NCI-H510A (cell line): Measurements from ENCODE around the gene SNAPIN.
"Not testable (repeated sequence)": the region's sequence is repeated elsewhere in the genome, so short reads cannot be mapped to it uniquely, and the experiment has no call there.

Experiments used
- DNase-seq: peaks from one replicate; lab custom pipeline; 2025; lab: John Stamatoyannopoulos, UW

The SNAPIN gene

DNA sequence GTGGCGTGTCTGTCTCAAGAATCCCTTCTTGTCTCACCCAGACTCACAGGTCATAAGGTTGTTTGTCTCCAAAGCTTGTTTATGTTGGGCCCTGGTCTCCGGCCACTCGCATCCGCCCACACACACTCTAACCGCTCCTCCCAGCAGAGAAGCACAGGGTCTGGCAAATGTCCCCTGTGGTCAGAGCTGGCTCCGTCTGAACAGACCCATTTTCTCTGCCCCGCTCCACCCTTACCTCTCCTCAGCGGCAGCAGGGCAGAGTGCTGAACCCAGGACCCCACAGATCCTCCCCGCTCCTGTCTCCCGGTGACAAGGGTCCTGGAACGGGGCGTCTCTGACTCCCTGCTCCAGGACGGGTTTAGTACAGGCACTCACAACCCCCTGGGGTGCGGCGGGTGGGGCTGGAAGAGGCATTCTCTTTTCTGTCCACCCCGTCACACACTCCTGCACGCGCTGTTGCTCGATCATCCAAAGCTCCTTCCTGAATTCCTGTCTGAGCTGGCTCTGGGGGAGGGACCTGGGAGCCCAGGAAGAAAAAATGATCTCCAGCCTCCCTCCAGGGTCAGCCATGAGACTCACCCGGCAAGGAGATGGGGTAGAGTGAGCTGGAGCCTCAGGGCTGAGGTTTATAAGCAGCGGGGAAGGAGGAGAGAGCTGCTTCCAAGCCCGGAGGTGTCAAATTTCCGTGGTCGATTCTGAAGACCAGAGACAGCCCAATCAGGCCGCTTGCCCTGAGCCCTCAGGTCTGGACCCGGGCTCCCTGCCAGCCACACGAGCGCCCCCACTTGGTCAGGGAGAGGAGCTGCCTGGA, 31.4 kb upstream of the SNAPIN start, which contains the start of gene S100A13:
TSS of gene S100A13 (minus strand) at position 602 of the 811 bp plus-strand sequence. CDS start 1,033 bp downstream, outside the sequence.
- peak; percentile 93 for DNase-seq

DNA sequence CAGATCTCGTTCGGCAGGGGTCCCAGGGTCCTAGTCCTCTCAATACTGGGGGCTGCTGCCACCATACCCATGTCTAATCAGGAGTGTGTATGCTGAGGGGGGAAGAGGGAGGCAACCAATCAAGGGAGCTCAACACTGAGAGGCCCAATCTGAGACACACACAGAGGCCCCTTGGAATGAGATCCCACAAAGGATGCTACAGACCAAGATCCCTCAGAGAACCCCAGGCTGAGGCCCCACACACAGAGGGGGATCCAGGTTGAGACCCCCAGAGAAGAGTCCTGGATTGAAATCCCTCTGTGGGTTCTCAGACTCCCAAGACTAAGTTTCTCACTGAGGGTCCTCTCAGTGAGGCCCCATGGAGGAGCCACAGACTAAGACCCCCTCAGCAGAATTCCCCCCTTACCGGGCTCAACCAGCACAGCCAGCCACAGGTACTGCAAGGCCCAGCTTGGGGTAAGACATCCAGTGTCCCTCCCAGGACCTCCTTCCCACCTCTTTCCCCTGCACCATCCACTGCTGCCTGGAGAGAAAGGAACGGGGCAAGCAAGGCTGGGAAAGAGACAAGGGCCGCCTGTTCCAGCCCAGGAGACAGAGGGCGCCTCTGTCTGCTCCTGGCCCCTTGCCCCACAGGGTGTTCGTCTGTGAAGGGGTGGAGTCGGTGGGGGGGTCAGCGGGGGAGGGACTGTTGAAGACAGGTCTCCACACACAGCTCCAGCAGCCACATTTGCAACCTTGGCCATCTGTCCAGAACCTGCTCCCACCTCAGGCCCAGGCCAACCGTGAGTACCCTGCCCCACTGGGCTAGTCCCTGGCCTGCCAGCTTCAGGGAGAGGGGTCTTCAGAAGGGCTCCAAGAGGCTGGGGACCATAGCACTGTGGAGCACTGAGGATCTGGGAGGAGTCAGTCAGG, 30.5 kb upstream of the SNAPIN start, which contains the start of gene S100A1:
TSS of gene S100A1 (plus strand) at position 720 of the 912 bp plus-strand sequence. CDS start 2,088 bp downstream, outside the sequence.
- no peak for DNase-seq

DNA sequence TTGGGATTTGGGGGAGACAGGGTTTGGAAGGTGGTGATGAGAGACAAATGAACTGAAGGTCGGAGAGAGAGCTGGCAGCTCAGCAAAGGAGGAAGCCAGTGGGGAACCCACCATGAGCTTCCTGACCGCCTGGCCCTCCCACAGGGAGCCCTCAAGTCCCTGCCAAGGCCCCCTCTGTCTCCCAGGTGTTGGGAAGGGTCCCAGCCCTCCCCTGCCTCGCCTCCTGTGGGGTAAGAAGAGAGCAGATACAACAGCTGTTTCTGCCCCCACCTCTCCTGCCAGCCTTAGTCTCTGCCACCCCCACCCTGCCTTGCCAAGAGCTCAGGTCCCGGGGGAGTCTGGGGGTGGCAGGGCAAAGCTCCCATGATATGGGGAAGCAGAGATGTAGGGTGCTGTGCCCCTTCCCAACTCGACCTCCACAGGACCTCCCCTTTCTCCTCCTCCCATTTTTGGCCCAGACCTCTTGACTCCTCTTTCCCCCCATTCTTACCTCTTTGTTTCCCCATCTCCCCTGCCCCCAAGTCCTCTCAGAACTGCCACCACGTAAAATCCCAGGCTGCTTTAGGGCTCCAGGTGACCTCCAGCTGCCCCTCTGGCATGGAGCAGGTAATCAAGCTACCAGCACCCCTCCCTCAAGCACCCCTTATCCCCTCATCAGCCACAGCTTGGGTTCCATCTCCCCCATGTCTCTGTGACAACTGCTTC, 29.7 kb upstream of the SNAPIN start:
- DNase-seq, result no peak

DNA sequence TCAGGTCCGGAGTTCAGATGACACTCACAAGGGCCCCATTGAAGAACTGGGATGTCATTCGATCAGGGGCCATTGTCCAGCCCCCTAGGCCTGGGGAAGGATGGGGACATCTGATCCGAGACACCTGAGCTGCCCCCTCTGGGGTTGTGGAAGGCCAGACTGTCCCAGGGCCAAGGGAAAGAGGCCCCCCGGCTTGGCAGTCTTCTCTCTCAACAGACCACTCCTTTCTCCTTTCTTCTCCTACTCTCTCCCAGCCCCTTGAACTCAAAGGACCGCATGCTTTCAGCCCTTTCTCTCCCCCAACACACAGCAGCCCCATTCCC, 29.2 kb upstream of the SNAPIN start:
- no peak for DNase-seq

DNA sequence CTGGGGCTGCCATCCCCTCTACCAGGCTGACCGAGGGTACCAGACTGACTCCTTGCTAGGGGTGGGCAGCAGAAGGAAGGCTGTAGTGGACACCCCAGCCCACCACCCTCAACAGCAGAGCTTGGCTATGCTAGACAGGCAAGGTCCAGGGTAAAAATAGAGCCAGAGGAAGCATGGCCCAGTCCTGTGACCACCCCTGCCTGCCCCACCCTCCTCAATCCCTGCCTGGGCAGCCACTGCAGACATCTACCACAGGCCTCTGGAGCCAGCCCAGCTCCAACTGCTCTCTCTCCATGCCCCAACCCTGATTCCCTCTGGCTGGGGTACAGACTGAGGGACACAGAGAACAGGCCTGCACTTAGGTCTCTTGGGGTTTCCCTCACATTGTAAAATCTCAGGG, 28.5 kb upstream of the SNAPIN start:
- DNase-seq, result no peak

DNA sequence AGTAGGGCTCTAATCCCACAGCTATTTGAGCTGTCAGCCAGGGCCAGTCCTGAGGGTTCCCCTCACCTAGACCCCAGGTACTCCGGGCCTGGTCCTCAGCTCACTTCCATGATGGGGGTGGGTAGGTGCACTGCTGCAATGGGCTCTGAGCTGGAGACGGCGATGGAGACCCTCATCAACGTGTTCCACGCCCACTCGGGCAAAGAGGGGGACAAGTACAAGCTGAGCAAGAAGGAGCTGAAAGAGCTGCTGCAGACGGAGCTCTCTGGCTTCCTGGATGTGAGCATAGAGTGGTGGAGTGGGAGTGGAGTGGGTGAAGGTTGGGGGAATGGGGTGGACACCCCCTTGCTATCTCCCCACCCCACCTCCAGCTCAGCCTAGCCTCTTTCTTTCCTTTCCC, 28.1 kb upstream of the SNAPIN start:
- no peak for DNase-seq

DNA sequence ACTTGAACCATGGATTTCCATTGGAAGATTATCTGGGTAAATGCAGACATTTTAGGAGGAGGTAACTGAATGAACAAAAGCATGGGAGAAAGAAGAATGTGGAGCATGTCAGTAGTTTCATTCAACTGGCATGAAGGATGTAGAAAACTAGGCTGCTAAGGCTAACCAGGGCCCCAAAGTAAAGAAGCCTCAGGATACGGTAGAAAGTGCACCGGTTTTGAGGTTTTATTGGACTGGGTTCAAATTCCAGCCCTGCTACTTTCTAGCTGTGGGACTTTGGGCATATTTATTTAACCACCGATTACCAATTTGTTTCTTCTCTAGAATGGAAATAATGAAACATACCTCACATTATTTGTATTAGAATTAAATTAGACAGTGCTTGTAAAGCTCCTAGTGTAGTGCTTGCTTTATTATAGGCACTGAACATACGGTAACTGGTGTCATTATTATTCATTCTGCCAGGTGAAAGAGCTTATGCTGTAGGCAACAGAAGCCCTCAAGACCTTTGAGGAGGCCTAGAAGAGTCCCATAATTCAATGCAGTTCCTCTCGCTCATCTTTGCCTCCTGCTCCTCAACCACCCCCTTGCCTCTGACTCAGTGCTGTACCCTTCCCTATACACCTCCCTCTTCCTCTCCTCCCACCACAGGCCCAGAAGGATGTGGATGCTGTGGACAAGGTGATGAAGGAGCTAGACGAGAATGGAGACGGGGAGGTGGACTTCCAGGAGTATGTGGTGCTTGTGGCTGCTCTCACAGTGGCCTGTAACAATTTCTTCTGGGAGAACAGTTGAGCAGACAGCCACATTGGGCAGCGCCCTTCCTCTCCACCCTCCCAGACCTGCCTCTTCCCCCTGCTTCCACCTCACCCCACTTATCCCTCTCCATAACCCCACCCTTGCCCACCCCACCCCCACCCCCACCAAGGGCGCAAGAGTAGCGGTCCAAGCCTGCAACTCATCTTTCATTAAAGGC, 27.2 kb upstream of the SNAPIN start:
- DNase-seq, result no peak

DNA sequence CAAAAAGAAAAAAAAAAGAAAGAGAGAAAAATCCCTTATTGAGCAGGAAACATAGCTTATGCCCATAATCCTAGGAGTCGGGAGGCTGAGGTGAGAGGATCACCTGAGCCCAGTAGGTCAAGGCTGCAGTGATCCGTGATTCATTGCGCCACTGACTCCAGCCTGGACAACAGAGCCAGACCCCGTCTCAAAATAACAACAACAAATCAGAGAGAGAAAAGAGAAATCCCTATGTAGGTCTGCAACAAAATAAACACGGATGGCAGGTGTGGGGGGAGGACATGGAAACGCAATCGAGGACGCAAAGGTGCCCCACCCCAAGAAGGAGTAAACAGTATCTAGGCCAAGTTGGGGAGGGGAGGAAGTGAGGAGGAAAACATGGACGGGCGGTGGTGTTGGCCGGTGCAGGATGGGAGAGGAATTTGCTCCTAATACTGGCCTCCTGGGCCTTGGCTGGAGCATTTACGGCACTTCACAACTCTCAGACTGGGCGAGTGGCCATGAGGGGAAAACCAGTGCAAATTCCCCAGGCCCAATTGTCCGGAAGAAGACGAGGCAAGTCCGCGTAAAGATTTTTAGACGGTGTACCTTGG, 25.2 kb upstream of the SNAPIN start:
- DNase-seq, result no peak

DNA sequence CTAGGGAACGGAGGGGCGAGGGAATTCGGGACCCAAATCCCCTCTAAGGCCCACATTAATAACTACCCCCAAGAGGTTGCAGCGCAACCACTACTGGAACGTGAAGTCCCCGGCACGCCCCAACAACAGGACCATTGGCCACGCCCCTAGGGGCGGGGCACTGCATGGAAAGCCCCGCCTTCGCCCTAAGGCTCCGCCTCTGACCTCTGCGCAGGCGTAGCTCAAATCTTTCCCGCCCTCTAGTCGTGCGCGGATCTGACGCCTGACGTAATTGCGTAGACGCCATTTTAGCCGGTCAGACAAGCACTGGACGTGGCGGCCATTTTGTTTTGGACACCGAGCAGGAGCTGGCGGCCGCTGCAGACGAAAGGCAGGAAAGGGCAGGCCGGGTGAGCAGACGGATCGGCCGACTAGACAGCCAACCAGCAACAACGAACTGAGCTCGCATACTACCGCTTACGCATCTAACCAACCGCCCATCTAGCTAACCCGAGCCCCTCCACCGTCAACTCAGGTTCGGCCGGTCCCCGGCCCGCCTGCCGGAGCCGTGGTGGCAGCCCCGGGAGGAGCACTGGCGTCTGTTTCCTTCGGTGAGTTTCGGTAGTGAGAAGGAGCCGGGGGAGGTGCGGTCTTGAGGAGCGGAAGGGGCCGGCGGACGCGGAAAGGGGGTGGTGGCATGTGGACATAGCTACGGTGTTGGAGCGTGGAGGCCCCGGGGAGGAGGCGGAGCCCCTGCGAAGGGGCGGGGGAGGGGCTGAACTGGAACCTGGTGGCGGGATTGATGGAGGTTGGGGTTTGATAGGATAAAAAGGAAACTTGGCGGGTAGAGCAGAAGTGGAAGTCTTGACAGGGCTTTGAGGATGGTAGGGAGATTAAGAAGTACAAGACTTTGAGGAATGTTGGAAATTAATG, 24.5 kb upstream of the SNAPIN start, which contains the start of gene CHTOP:
TSS of gene CHTOP (plus strand) at position 313 of the 912 bp plus-strand sequence. CDS start 2,523 bp downstream, outside the sequence.
- DNase-seq, result peak; percentile 91

DNA sequence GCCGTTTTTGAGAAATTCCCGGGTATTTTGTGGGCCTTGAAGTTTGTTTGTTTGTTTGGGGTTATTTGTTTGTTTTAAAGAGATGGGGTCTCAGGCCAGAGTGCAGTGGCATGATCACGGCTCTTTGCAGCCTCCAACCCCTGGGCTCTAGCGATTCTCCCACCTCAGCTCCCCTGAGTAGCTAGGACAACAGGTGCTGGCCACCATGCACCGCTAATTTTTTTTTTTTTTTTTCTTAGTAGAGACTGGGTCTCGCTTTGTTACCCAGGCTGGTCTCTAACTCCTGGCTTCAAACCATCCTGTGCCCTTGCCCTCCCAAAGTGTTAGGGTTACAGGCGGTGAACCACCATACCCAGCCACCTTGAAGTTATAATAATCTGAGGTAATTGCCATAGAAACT, 22.6 kb upstream of the SNAPIN start:
- no peak for DNase-seq

DNA sequence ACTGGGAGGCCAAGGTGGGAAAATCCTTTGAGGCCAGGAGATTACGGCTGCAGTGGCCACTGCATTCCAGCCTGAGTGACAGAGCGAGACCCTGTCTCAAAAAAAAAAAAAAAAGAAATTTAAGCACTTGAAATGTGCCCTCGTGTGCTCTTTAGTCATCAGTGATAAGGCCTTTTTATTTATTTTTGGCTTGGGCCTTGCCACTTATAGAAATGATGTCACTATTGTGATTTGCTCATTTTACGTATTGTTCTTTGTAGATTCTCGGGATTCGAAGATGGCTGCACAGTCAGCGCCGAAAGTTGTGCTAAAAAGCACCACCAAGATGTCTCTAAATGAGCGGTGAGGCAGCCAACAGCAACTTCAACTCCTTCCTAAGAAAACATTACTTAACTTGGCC, 22.2 kb upstream of the SNAPIN start:
- no peak for DNase-seq

DNA sequence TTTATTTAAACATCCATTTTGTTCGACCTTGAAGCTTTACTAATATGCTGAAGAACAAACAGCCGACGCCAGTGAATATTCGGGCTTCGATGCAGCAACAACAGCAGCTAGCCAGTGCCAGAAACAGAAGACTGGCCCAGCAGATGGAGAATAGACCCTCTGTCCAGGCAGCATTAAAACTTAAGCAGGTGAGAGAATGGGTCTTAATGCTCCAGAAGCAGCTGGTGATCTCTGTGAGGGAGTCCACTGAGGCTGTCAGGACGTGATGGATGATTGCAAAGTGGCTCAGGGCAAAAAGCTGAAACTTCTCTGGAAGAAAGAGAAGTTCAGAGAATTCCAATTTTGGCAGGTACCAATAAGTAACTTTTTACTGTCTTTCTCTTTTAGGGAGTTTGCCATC, 20.2 kb upstream of the SNAPIN start:
- DNase-seq, result no peak

DNA sequence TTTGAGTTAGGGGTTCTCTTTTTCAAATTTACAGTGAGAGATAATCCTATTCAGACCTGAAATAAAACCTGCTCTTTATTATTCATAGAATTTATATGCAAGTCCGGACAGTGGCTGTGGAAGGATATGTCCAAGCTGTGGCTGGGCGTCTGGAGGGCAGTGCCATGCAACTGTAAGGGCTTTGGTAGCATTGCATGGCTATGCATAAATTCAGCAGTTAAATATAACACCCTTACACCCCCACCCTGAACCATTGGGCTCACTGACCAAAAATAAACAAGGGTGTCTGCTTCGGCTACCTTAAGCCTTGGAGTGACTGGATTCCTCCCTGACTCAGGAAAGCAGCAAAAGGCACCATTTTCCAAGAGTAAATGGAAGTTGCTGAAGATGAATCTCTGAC, 19.2 kb upstream of the SNAPIN start:
- DNase-seq, result no peak

DNA sequence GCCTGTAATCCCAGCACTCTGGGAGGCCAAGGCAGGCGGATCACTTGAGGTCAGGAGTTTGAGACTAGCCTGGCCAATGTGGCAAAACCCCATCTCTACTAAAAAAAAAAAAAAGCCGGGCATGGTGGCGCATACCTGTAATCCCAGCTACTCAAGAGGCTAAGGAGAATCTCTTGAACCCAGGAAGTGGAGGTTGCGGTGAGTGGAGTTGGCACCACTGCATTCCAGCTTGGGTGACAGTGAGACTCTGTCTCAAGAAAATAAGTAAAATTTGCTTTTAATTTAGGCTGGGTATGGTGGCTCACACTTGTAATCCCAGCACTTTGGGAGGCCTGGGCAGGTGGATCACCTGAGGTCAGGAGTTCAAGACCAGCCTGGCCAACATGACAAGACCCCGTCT, 18.3 kb upstream of the SNAPIN start:
- not testable (repeated sequence) for DNase-seq

DNA sequence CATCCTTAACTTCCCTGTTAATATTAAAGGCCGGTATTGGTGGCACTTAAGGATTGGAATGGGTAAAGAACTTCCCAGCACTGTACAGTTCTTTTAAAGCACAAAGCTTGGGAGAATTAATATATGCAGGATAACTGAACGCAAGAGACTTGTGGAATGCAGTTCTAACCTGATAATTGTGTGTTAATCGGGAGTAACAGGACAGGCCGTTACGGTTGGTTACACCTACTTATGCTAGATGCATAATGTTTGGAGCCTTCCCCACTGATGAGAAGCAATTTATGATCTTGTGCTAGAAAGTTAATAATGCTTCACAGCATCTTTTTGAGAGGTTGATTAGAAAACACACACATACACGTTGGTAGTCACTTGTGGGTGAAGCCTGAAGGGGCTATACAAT, 17.6 kb upstream of the SNAPIN start:
- DNase-seq, result no peak

DNA sequence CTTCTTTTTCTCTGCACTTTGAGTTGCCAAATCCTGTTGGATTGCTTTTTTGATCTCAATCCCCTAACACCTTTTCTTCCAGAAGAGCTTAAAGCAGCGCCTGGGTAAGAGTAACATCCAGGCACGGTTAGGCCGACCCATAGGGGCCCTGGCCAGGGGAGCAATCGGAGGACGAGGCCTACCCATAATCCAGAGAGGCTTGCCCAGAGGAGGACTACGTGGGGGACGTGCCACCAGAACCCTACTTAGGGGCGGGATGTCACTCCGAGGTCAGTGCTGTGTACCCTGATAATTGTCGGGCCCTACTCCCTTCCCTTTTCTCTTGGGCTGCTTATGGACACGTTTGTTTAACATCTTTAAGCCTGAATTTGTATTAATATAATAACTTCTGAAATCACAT, 16.3 kb upstream of the SNAPIN start:
- DNase-seq, result no peak

DNA sequence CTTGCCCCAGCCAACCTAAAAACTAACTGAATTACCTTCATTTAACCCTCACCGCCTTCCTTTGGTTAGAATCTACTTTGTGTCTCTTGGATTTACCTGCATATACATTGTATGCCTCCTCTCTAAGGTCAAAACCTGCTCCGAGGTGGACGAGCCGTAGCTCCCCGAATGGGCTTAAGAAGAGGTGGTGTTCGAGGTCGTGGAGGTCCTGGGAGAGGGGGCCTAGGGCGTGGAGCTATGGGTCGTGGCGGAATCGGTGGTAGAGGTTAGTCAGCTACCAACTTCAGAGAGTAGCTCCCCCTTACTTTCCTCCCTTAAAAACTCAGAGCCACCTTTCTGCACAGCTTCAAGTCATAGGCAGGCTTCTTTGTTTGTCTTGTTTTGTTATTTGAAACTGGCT, 15.4 kb upstream of the SNAPIN start:
- DNase-seq, result no peak

DNA sequence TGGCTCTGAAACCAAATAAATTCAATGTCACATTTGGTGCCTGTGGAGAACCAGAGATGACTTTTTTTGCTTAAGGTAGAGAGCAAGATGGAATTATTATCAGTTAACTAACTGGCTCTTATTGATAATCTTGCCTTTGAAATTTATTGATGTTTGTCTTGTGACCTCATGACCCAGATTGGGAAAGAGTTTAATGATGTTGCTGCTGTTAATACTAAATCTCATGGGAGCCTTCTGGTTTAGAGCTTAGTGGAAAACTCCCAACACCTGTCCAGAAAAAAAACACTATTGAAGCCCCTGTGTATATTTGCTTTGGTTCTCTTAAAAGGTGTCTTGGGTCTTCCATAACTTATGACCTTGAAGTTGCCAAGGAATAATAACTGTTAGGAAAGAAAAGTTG, 14.7 kb upstream of the SNAPIN start:
- no peak for DNase-seq

DNA sequence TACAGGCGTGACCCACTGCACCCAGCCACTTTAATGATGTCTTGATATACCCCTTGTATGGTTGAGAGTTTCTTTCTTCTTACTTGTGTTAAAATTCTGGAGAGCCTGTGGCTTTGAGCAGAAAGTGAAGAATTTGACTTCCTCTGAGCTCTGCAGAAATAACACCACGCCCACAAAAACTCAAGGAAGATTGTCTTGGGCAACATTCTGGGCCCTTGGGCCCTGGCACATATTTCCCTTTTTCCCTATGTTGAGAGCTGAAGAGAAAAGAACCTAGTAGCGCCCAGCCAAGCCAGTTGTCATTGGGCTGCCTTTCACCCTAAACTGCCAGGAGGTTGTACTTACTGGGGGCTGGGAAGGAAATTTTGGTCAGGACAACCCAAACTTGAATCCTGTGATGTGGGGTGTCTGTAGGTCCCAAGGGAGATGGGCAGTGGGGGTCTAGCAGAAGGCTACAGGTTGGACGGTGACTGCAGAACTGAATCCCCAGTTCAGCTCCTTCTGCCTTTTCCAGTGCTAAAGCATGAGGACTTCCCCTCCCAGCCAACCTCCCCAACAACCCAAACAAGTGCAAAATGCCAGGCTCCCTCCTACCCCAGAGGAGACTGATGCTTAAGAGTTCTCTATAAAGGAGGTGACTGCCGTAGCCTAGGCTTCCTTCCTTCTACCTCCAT, 11.7 kb upstream of the SNAPIN start:
- no peak for DNase-seq
